HG03571 (cell line): ENCODE results near the gene FARP1.

ENCODE experiments used
- ATAC-seq: cut with Tn5 transposase; IDR thresholded peaks from one replicate; pipeline ENCODE4 v1.9.1; 2021; ENCODE audit not compliant: unreplicated experiment

FARP1 gene

GRCh38 chr13:98436233-98436910, 293.5 kb downstream of the FARP1 start:
- ATAC-seq, result no peak

GRCh38 chr13:98438246-98439125, 295.6 kb downstream of the FARP1 start:
- no peak for ATAC-seq

GRCh38 chr13:98439126-98439828, 296.4 kb downstream of the FARP1 start:
- ATAC-seq, result no peak

- ATAC-seq, result no peak
Measured at GRCh38 chr13:98439896-98440295, 297.0 kb downstream of the FARP1 start.

- no peak for ATAC-seq
Measured at GRCh38 chr13:98440390-98441055, 297.6 kb downstream of the FARP1 start.

GRCh38 chr13:98441056-98441676, 298.3 kb downstream of the FARP1 start:
- no peak for ATAC-seq

- no peak for ATAC-seq
Measured at GRCh38 chr13:98442391-98443230, 299.7 kb downstream of the FARP1 start.

GRCh38 chr13:98443329-98443728, 300.4 kb downstream of the FARP1 start:
- no peak for ATAC-seq

- ATAC-seq, result no peak
Measured at GRCh38 chr13:98443800-98444325, 301.0 kb downstream of the FARP1 start.

GRCh38 chr13:98444381-98444780, 301.5 kb downstream of the FARP1 start:
- no peak for ATAC-seq

- peak; percentile 92 for ATAC-seq
Measured at GRCh38 chr13:98445340-98446233, 302.7 kb downstream of the FARP1 start.

- no peak for ATAC-seq
Measured at GRCh38 chr13:98446234-98446621, 303.3 kb downstream of the FARP1 start.

- no peak for ATAC-seq
Measured at GRCh38 chr13:98447130-98447529, 304.2 kb downstream of the FARP1 start.

GRCh38 chr13:98447881-98448641, 305.2 kb downstream of the FARP1 start:
- no peak for ATAC-seq

- ATAC-seq, result no peak
Measured at GRCh38 chr13:98448642-98448928, 305.7 kb downstream of the FARP1 start.

GRCh38 chr13:98449273-98449672, 306.4 kb downstream of the FARP1 start:
- ATAC-seq, result no peak

GRCh38 chr13:98450026-98450425, 307.1 kb downstream of the FARP1 start:
- ATAC-seq, result no peak

GRCh38 chr13:98450539-98451111, 307.7 kb downstream of the FARP1 start:
- no peak for ATAC-seq
